ENCODE data around the gene ECE2. TPM values are rescaled to one million over a fixed set of nuclear protein-coding genes. Genes with fewer than 3 reads are reported as not detected.

Gene ECE2
- total RNA-seq, 1 donor from 2014 or later = not detected

GRCh38 chr3:184249412-184250166 is 26.2 kb upstream of the ECE2 start, which contains the start of gene EEF1AKMT4:
TSS of gene EEF1AKMT4 (plus strand) at chr3:184249672. CDS start at chr3:184249695, 23 bp downstream.
- DNase-seq (peak; percentile 97), ATAC-seq (peak; percentile 98 to 99)
- peak; percentile 60 for TF ChIP-seq CTCF (IDR thresholded peaks at IDR 0.05)

GRCh38 chr3:184250167-184250828 is 25.5 kb upstream of the ECE2 start:
- Histone ChIP-seq H3K36me3 (peaks cover 3% of the 10 kb centered on the region), H3K4me3 (peak overlapping the region; percentile 92), H3K4me1 (peaks cover 17% of the 10 kb centered on the region), H3K27ac (peak overlapping the region; percentile 66), H3K9me3 (no peaks in the 10 kb centered on the region), H3K27me3 (ENCODE audit: low read depth) (no peaks in the 10 kb centered on the region)
- intact Hi-C loops (cut with DNase I) = no loop called here
- peak; percentile 94 for TF ChIP-seq CTCF (IDR thresholded peaks at IDR 0.05)
- DNase-seq (peak; percentile 89), ATAC-seq (peak; percentile 90 to 93)

More at GRCh38 chr3:184249412-184250166, 26.2 kb upstream of the ECE2 start, which contains the start of gene EEF1AKMT4:
- Histone ChIP-seq H3K27me3 (ENCODE audit: low read depth) (no peaks in the 10 kb centered on the region), H3K36me3 (peaks cover 10% of the 10 kb centered on the region), H3K4me3 (peak within 1 kb of the TSS; percentile 92), H3K9me3 (no peaks in the 10 kb centered on the region), H3K27ac (peak within 1 kb of the TSS; percentile 88), H3K4me1 (peaks cover 17% of the 10 kb centered on the region)
- intact Hi-C loops (cut with DNase I) = no loop called here

DNA sequence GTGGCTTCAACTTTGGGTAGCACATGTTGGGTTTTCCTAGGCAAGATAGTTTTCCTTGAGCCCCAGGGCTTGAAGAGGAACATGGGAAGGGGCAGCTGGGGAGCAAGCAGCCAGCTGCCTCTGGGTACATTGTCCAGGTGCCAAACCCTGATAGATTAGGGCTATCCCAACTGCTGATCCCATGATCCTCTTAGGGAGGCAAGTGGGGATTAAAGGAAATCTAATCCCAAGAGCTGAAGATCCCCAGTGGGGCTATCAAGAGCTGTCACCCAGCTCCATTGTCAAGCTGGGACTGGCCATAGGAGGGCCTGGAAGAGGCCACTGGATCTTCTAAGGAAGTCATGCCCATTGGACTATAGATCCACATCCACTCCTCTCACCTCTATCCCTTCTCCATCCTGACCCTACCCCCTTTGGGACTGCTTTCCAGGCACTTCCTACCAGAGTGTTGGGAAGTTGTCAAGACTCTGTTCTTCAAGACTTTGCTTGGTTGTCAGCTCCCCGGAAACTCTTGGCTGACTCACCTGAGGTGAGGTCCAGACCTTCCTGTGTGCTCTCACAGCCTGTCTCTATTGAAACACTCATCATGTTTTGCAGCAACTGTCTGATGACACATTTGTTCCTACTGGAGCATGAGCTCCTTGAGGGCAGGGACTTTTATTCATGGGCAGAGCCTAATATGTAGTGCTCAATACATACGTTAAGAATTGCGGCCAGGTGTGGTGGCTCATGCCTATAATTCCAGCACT is 20.4 kb upstream of the ECE2 start:
- no peaks in the 10 kb centered on the region for H3K9me3 ChIP-seq
- H3K27ac ChIP-seq = no peak overlapping the region
- intact Hi-C loops (cut with DNase I) = no loop called here
- no peak for TF ChIP-seq CTCF (IDR thresholded peaks at IDR 0.05)
- peaks cover 7% of the 10 kb centered on the region for H3K4me1 ChIP-seq
- H3K36me3 ChIP-seq = no peaks in the 10 kb centered on the region
- no peak overlapping the region for H3K4me3 ChIP-seq
- DNase-seq = no peak
- no peak for ATAC-seq
- H3K27me3 ChIP-seq (ENCODE audit: low read depth) = peaks cover 17% of the 10 kb centered on the region

DNA sequence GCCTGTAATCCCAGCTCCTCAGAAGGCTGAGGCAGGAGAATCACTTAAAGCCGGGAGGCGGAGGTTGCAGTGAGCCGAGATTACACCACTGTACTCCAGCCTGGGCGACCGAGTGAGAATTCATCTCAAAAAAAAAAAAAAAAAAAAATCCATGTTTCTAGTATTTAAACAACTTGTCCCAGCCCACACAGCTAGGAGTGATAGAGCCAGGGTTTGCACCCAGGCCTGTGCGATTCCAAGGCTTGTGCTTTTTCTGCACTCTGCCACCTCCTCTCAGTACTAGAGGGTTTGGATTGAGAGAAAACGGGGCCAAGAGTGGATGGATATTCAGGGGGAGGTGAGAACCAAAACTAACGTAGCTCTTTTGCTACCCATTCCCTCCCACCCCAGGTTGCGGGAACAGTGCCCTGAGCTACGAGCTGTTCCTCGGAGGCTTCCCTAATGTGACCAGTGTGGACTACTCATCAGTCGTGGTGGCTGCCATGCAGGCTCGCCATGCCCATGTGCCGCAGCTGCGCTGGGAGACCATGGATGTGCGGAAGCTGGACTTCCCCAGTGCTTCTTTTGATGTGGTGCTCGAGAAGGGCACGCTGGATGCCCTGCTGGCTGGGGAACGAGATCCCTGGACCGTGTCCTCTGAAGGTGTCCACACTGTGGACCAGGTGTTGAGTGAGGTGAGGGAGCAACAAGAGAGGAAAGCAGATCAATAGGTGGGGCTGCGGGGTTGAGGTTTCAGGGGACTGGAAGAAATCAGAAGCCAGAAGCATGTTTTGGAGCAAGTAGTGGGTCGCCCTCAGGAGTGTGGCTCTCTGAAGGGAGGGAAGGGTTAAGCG is 18.5 kb upstream of the ECE2 start:
- ATAC-seq (no peak), DNase-seq (no peak)
- Histone ChIP-seq H3K4me1 (peaks cover 19% of the 10 kb centered on the region), H3K4me3 (no peak overlapping the region), H3K9me3 (no peaks in the 10 kb centered on the region), H3K27me3 (ENCODE audit: low read depth) (peaks cover 31% of the 10 kb centered on the region), H3K36me3 (no peaks in the 10 kb centered on the region), H3K27ac (no peak overlapping the region)
- no peak for TF ChIP-seq CTCF (IDR thresholded peaks at IDR 0.05)
- intact Hi-C loops (cut with DNase I) = no loop called here

DNA sequence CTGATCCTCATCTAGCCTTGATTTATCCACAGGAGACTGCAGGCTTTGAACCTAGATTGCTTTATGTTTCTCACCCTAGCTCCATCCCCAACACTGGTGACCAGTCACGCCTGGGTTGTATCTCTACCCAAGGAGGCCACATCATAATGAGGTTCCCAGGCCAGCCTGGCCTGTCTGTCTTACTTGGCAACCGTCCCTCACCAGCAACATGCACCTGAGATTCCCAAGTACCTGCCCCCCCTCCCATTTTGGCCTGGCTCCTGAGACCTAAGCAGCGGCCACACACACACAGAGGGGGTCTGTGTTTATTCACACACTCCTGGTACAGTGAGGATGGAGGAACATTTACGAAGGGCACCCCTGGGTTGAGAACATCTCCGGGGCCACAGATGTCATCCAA is 16.9 kb upstream of the ECE2 start:
- Histone ChIP-seq H3K36me3 (no peaks in the 10 kb centered on the region), H3K4me3 (no peak overlapping the region), H3K27me3 (ENCODE audit: low read depth) (peaks cover 46% of the 10 kb centered on the region), H3K4me1 (peaks cover 23% of the 10 kb centered on the region), H3K27ac (no peak overlapping the region), H3K9me3 (no peaks in the 10 kb centered on the region)
- no peak for DNase-seq
- no peak for ATAC-seq
- TF ChIP-seq CTCF (IDR thresholded peaks at IDR 0.05) = no peak
- intact Hi-C loops (cut with DNase I) = no loop called here
